ENCODE measurements around the gene C8B.

C8B gene

DNA sequence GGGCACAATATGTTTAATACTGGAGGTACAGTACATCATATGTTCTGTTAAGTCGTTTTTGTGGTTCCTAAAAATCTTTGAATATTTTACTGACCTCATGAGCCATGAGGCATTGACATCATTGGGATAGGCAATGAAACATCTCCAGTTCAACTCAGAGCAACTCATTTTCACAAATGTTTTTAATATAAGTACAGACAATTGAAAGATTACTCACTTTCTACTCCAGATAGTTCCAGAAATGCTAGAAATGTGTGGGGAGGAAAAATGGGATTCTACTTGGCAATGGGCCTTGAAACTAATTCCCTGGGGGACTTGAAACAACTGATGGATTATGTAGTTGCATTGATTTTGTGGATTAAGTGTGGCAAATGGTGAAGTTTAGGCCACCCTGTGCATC lies 7.2 kb upstream of the C8B start:
- DNase-seq (ENCODE audit: low read depth in 2 of 2) = no peak

DNA sequence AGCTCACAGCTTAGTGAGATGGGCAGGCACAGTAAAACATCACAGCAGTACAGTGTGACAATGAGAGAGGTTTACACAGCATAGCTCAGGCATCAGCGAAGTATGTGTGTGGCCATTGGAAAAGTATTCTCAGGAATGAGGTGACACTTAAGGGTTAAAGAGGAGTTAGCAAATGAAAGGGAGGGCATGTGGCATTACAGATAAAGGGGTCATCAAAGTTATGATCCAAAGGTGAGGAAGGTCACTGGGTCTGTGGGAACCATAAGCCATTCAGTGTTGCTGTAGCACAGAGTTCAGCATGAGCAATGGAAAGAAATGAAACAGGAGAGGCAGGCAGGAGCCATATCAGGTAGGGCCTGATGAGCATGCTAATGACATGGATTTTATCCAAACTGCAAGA lies 4.5 kb upstream of the C8B start:
- DNase-seq (ENCODE audit: low read depth in 2 of 2) = no peak

DNA sequence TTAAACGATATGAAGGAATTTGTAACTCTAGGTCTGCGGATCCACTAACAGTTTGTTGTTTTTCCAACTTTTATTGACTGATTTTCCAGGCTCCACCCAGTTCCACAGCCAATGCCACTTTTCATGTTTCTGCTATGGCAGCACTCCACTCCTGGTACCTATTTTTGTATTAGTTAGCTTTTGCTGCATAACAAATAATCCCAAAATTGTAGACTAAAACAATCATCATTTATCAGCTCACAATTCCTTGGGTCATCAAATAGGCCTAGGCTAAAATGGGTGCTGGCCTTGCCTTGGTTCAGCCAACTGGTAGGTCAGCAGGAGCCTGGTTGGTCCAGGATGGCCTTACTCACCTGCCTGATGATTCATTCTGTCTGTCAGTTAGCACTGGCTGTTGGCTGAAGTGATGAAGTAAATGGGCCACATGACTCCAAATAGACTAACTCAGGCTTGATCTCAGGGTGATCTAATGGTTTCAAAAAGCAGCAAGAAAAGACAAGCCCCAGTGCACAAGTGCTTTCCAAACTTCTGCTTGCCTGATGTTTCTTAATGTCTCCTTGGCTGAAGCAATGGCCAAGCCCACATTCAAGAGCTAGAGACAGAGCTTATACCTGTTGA lies 3.2 kb upstream of the C8B start:
- no peak for DNase-seq (ENCODE audit: low read depth in 2 of 2)

DNA sequence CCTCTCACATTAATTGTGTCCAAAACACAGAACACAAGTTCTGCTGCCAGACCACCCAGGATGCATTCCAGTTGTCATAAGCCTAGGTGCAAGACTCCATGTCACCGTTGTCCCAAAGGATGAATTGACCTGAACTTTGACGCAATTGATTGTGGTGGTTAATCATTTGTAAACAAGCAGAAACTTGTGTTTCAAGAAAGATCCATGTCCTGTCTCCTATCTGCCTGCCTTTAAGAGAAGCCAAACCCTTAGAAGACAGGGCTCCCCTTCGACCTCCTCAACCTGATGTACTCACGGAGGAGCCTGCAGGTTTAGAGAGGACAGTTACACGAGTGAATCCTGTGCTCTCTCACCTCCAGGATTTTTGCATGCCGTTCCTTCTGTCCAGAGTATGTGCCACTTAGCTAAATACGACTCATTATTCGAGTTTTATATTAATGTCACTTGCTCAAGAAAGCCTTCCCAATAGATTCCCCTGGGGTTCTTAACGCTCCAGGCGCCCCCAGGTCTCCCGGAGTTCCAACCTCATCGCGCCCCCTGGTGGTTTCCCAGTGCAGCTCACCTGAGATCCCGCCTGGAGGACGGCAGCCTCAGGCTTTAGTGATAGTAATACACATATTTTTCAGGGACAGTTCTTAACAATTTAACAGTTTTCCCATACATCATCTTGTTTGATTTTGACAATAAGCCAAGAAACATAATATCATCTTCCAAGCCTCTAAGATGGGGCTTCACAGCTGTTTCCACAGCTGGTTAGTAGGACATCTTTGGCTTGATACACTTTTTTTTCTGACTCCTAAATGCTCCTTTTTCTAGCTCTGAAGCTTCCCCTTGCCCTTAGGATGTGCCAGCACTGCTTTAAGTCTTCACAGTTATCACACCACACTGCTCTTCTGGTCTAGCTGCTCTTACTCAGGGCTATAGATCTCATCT lies 2.4 kb upstream of the C8B start:
- DNase-seq (ENCODE audit: low read depth in 2 of 2) = no peak

DNA sequence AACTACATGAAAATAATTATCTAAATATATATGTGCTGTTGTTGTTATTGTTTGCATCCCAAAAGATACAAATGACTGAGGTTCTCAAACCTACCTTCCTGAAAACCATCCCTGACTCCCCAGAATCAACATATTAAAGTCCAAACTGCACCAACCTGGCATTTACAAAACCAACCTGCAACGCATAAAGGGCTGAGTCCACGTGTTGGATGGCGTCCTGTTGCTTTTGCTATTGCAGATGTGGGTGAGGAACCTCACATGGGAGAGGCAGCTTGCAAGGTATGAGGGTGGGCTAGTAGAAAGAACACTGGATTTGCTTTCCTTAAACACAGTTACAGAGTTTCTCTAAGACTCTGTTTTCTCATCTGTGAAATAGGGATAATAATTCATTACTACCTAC lies 1.5 kb upstream of the C8B start:
- no peak for DNase-seq (ENCODE audit: low read depth in 2 of 2)

DNA sequence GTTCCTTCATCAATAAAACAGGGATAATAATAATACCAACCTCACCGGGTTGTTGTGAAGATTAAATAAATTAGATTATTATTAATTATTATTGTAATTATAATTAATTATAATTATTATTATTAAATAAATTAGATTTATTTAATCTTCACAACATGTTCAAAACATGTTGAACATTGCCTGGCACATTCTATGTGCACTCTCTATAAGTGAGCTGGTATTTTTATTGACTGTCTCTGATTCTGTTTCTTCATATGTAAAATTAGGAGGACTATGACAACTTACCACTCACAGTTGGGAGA lies 834 bp upstream of the C8B start:
- no peak for DNase-seq (ENCODE audit: low read depth in 2 of 2)

DNA sequence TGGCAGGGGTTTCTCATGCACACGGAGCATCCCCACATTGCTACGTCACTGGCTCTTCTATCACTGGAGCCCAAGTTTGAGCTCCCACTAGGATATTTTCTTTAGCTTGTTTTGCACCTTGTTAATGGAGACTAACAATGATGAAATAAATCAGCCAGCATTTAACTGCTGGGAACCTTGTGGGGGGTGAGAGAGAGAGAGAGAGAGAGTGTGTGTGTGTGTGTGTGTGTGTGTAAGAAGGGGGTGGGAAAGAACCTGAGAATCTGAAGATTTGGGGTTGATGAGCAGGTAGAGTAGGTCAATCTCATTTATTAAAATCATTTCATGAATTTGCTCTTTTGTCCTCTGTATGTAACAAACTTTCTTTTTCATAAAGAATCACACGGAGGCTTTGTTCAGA lies 624 bp downstream of the C8B start:
- DNase-seq (ENCODE audit: low read depth in 2 of 2) = no peak

DNA sequence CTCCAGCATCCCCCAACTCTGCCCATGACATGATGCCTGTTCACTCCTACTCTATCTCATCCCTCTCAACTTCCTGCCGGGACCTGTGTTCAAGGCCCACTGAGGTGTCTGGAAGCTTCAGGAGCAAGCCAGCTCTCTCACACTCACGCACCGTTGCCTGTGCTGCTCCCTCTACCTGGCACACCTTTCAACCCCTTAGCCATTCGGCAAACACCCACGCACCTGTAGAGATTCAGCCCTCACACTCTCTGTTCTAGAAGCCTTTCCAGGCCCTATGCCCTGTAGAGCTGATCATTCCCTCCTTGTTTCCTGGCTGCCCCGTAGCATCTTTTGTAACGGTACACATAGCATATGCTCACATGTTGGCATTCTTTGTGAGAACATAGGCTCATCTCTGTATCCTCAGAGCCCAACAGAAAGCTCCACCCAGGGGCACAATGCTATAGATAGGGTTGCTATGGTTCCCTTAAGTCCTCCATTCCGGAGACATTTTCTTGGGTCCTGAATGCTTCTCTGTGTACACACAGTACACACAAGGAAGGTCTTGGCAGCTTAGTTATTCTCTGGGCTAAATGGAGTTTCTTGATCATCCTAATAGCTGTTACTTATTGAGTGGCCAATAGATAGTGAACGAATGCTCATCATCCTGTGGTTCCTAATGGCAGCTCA lies 1.3 kb downstream of the C8B start:
- DNase-seq (ENCODE audit: low read depth in 2 of 2) = no peak

DNA sequence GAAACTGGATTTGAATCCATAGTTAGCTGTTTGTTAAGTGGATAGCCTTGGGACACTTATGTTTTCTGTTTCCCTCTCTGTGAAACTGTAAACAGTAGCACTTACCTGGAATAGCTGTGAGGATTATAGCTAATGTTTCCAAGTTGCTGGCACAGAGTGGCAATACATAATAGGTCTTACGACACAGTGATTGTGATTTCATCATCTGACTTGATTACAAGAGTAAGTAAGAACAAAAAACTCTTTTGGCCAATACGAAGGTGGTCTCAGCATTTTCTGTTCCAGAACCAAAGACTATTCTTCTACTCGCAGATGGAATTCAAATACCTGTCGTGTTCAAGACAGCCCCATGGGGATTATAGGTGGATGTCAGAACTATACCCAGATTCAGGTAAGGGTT lies 2.1 kb downstream of the C8B start:
- DNase-seq (ENCODE audit: low read depth in 2 of 2) = no peak

DNA sequence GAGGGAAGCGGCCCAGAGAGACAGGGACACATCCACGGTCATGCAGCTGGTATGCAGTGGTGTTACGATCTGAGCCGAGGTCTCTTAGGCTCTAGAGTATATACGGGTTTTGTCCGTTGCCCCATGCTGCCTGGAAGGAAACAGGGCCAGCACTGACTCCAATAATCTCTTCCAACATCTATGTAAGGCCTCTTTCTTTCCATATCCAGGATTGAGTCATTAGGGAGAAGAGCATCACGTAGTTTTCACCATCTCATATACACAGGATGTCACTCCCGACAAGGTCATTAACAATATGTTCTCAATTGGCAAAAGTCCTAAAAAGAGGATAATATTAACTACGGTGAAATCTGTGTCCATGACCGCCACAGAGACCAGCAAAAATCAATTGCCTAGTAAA lies 4.4 kb downstream of the C8B start:
- DNase-seq (ENCODE audit: low read depth in 2 of 2) = no peak

DNA sequence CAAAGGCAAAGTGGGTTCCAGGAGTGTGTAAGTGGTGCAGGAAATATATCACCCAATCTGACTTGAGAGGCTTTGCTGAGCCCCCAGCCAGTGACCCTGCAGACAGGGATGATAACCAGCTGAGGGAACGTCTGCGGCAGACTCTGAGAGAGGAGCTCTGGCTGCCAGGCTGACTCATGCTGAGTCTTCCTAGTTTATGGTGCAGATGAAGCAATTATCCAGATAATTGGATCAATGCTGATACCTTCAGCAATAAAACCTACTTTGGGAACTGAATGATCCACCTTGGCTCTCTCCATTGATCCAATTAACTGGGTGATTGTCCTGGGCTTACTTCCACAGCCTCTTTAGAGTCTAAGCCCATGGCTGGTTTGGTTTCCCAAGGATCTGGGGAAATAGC lies 7.3 kb downstream of the C8B start:
- DNase-seq (ENCODE audit: low read depth in 2 of 2) = no peak

DNA sequence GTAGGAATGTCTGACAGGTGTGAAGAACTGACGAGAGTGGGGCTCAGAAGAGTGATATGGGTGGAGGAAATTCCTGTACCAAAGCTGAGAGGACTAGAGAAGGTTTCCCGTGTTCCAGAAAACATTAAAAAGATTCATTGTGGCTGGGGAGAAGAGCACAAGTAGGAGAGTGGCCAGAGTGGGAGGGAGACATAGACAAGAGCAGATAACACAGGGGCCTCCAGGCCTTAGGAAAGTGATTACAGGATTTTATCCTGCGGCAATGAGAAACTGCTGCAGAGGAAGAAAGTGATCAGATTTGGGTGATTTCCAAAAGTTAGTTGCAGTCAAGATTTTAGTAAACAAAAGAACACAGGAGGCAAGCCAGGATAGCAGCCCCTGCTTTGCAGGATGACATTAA lies 7.9 kb downstream of the C8B start:
- no peak for DNase-seq (ENCODE audit: low read depth in 2 of 2)

DNA sequence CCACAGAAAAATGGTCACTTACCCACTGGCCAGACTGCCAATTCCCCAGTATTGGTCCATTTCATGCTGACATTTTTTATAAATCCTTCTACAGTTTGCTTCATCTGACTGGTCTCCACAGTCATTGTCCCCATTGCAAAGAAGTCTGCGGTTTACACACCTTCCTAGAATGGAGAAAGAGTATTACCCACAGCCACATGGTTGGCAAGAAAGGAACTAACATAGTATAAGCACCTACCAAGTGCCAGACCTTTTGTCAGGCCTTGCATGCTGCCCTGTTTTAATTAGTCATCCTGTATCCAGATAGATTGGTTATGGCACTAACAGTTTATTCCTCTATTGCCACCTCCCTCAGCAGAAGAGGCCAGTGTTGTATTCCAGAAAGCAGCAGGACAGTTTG lies 11.2 kb downstream of the C8B start:
- no peak for DNase-seq (ENCODE audit: low read depth in 2 of 2)

DNA sequence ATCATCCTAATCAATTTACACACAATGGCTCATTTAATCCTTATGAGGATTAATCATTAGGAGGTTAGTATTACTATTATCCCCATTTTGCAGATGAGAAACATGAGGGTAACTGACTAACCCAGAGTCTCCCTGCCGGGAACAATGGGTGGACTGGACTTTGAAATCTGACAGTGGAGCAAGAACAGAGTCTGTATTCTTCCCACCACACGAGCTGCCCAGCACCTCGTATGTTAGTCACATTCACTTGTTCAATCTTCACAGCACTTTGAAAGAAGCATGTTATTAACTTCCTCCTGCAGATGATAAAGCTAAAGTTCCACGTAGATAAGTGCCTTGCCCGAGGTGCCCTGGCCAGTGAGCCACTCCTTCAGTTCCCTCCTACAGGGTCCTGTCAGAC lies 12.4 kb downstream of the C8B start:
- DNase-seq (ENCODE audit: low read depth in 2 of 2) = no peak

DNA sequence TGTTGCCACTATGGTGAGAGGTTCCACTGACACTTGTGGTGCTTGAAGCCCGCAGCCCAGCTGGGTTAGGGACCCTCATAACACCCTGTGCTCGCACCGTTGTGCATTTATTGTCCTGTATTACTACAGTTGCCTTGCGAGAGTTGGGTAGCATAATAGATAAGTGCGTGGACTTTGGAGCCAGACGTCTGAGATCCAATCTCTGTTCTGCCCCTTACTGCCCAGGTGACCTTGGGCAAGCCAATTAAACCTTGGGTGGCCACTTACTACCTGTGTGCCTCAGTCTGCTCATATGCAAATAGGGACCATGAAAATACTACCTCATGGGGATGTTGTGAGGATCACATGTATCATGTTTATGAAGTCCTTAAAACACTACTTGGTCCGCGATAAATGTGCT lies 13.3 kb downstream of the C8B start:
- no peak for DNase-seq (ENCODE audit: low read depth in 2 of 2)

DNA sequence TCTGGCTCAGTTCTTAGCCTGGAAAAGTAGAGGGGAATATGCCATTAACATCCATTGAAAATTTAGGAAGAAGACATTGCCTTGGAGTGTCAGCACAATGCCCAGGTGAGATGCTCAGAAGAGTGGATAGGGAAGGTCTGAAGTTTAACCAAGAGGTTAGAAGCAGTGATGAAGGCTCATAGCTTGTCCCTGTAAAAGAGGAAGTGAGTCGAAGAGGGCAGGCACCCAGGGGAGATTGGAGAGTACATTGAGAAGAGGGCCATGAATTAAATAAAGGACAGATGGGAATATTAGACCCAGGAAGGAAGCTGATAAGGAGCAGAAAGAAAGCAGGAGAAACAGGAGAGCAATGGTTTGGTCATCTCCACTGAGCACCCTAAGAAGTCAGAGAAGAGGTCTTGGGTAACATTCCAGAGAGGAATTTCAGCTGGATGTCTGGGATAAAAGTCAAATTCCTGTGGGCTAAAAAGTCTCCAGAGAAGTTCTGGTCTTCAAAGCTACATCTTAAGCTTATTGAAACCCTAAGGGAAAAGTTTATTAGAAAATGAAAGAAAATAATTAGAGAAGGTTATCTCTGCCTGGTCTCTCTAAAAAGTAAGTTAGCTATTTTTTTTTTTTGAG lies 17.3 kb downstream of the C8B start:
- no peak for DNase-seq (ENCODE audit: low read depth in 2 of 2)

DNA sequence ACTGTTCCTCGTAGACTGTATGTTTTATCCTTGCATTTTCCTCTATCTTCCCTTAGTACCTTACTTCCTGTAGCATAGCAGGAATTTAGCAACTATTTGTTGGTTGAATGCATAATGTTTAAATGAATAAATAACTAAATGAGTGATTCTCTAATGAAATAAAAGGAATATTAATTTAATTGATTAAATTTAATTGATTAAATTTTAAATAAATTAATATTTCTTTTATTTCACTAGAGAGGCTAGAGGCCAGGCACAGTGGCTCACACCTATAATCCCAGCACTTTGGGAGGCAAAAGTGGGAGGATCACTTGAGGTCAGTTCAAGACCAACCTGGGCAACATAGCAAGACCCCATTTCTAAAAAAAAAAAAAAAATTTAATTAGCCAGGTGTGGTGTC lies 25.8 kb downstream of the C8B start:
- no peak for DNase-seq (ENCODE audit: low read depth in 2 of 2)

DNA sequence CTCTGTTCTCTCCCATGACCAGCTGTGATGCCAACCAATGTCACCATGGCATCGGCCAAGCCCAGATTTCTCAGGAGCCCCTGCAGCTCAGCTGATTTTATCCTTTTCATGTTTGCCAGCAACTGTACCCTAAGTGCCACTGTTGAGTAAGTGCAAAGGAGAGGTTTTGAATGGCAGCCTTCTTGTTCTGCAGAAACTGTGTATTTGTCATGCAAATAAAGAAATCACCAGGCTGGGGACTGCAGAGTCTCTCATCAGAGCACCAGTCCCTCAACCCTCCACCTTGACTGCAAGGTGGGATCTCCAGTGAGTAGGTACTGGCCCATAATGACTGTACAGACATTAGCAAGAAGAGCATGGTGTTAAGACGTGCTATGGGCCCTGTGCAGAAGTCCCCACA lies 26.6 kb downstream of the C8B start:
- DNase-seq (ENCODE audit: low read depth in 2 of 2) = no peak

DNA sequence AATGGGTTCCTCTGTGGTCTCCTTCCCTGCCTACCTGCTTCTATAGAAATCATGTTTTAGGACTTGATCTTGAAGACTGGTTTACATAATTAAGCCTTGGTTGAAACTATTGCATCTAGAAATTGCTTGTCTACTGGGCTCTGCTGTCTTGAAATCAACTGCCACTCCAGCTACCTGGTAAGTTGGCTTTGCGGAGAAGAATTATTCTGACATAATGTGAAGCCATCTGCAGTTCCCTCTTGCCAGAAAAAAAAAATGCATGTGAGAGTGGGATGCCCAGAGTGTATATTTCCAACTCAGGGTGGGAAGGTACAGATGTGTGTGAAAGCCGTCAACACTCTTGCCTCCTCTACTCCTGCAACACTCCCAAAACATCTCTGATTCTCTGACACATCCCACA lies 27.2 kb downstream of the C8B start:
- DNase-seq (ENCODE audit: low read depth in 2 of 2) = no peak

DNA sequence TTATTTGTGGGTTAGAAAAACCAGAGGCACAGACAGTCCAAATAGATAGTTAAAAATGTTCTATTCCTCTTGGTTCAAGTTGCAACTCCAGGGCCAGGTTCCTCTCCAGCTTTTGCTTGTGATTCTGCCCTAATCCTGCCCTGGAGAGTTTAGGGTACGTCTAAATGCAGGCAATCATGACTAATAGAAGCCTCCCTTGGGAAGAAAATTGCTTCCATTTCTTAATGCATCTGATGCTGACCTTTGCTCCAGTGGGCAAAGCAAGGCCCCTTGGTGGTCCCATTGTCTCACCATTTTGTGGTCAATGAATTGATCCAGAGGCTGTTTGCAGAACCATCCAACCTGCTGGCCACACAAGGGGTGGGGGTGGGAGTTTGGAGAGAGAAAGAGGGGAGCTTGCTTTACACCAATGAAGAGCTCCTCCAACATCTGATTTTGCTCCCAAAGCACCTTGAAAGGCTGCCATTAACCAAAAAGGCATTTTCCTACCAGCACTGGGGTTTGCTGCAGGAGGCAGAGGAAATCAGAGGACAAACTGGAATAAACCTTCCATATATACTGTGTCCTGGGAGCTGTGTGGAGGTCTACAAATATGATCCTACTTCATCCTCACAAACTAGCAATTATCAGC lies 31.3 kb downstream of the C8B start:
- no peak for DNase-seq (ENCODE audit: low read depth in 2 of 2)

DNA sequence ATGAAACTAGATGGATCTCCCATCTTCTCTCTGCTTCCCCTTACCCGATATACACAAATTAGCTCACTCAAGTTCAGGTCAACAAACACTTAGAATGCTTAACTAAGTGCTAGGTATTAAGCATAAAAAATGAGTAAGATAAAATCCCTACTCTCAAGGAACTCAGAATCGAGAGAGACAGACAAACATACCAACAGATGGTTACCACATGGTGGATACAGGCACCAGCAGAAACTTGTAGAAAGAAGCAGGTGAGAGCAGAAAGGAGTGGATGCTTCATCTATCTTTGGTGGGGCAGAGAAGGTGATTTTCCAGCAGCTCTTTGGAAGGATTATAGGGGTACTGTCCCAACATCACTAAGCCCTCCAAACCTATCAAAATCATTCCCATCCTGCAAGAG lies 32.2 kb downstream of the C8B start:
- no peak for DNase-seq (ENCODE audit: low read depth in 2 of 2)

DNA sequence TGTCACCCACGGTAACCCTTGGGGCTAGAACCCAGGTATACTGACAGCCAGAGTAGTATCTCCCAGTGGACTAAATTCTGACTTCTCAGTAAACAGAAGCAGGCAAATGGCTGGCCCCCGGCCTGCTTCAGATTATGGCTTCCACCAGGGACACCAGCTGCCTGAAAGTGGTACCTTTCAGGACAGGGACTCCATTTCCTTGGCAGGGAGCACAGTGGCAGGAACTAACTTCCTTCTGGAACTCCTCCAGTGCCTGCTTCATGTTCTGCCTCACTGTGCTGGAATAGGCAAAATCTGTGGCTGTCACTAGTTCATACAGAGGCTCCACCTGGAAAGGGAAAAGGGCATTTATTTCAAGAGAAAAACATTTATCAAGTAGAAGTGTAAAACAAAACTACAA lies 32.7 kb downstream of the C8B start:
- no peak for DNase-seq (ENCODE audit: low read depth in 2 of 2)
